IPS-15b (cell line): Measurements from ENCODE around the gene HBS1L.

Experiments
- H3K27me3 ChIP-seq: one replicate; pipeline ENCODE4 v1.6.1; 2013; ENCODE audit warnings: low read length; ENCODE audit not compliant: control insufficient read depth, insufficient read depth
- H3K36me3 ChIP-seq: one replicate; pipeline ENCODE4 v1.6.1; 2013; ENCODE audit warnings: low read length; ENCODE audit not compliant: control insufficient read depth, insufficient read depth
- H3K4me1 ChIP-seq: one replicate; pipeline ENCODE4 v1.6.1; 2013; ENCODE audit warnings: mild to moderate bottlenecking, low read length; ENCODE audit not compliant: control insufficient read depth, insufficient read depth
- H3K4me3 ChIP-seq: one replicate; pipeline ENCODE4 v1.5.1; 2013; ENCODE audit warnings: low read depth, low read length
- H3K9ac ChIP-seq: one replicate; pipeline ENCODE4 v1.6.1; 2013; ENCODE audit warnings: low read depth, mild to moderate bottlenecking, low read length
- H3K9me3 ChIP-seq: one replicate; pipeline ENCODE4 v1.6.1; 2013; ENCODE audit warnings: mild to moderate bottlenecking, low read length; ENCODE audit not compliant: control insufficient read depth, insufficient read depth

Gene HBS1L

GRCh38 chr6:135054569-135055498, at the start of gene HBS1L:
Gene HBS1L, minus strand, starts transcription at chr6:135054822. Its CDS starts 131 bp downstream, at chr6:135054691.
- H3K4me3 ChIP-seq, result peak within 1 kb of the TSS; percentile 94
- peak within 1 kb of the TSS; percentile 95 for H3K9ac ChIP-seq
- no peaks in the 10 kb centered on the region for H3K27me3 ChIP-seq
- no peaks in the 10 kb centered on the region for H3K9me3 ChIP-seq
- no peaks in the 10 kb centered on the region for H3K36me3 ChIP-seq
- peaks cover 4% of the 10 kb centered on the region for H3K4me1 ChIP-seq

GRCh38 chr6:135104199-135104598, 49.6 kb upstream of the HBS1L start:
- Histone ChIP-seq H3K9ac (no peak overlapping the region), H3K27me3 (no peaks in the 10 kb centered on the region), H3K4me1 (no peaks in the 10 kb centered on the region), H3K4me3 (no peak overlapping the region), H3K9me3 (no peaks in the 10 kb centered on the region), H3K36me3 (no peaks in the 10 kb centered on the region)

GRCh38 chr6:135102191-135102590, 47.6 kb upstream of the HBS1L start:
- no peaks in the 10 kb centered on the region for H3K4me1 ChIP-seq
- H3K4me3 ChIP-seq, result no peak overlapping the region
- no peaks in the 10 kb centered on the region for H3K27me3 ChIP-seq
- H3K36me3 ChIP-seq, result no peaks in the 10 kb centered on the region
- no peak overlapping the region for H3K9ac ChIP-seq
- no peaks in the 10 kb centered on the region for H3K9me3 ChIP-seq

- Histone ChIP-seq H3K36me3 (no peaks in the 10 kb centered on the region), H3K9ac (no peak overlapping the region), H3K4me1 (no peaks in the 10 kb centered on the region), H3K4me3 (no peak overlapping the region), H3K27me3 (no peaks in the 10 kb centered on the region), H3K9me3 (no peaks in the 10 kb centered on the region)
These were observed 42.5 kb upstream of the HBS1L start for GRCh38 chr6:135097172-135097571.

GRCh38 chr6:135096403-135097130, 41.9 kb upstream of the HBS1L start:
- Histone ChIP-seq H3K9me3 (no peaks in the 10 kb centered on the region), H3K36me3 (no peaks in the 10 kb centered on the region), H3K9ac (no peak overlapping the region), H3K4me1 (no peaks in the 10 kb centered on the region), H3K27me3 (no peaks in the 10 kb centered on the region), H3K4me3 (no peak overlapping the region)

GRCh38 chr6:135095716-135096115, 41.1 kb upstream of the HBS1L start:
- no peaks in the 10 kb centered on the region for H3K4me1 ChIP-seq
- H3K4me3 ChIP-seq, result no peak overlapping the region
- no peak overlapping the region for H3K9ac ChIP-seq
- H3K9me3 ChIP-seq, result no peaks in the 10 kb centered on the region
- no peaks in the 10 kb centered on the region for H3K36me3 ChIP-seq
- no peaks in the 10 kb centered on the region for H3K27me3 ChIP-seq

- no peaks in the 10 kb centered on the region for H3K27me3 ChIP-seq
- no peak overlapping the region for H3K9ac ChIP-seq
- no peaks in the 10 kb centered on the region for H3K9me3 ChIP-seq
- H3K4me1 ChIP-seq, result no peaks in the 10 kb centered on the region
- no peak overlapping the region for H3K4me3 ChIP-seq
- no peaks in the 10 kb centered on the region for H3K36me3 ChIP-seq
These were observed 39.8 kb upstream of the HBS1L start for GRCh38 chr6:135094403-135094821.

GRCh38 chr6:135093578-135093977, 39.0 kb upstream of the HBS1L start:
- Histone ChIP-seq H3K36me3 (no peaks in the 10 kb centered on the region), H3K4me1 (no peaks in the 10 kb centered on the region), H3K4me3 (no peak overlapping the region), H3K9ac (no peak overlapping the region), H3K9me3 (no peaks in the 10 kb centered on the region), H3K27me3 (no peaks in the 10 kb centered on the region)

GRCh38 chr6:135092724-135093123, 38.1 kb upstream of the HBS1L start:
- Histone ChIP-seq H3K27me3 (no peaks in the 10 kb centered on the region), H3K36me3 (no peaks in the 10 kb centered on the region), H3K4me1 (no peaks in the 10 kb centered on the region), H3K4me3 (no peak overlapping the region), H3K9me3 (no peaks in the 10 kb centered on the region), H3K9ac (no peak overlapping the region)

- Histone ChIP-seq H3K4me3 (no peak overlapping the region), H3K27me3 (no peaks in the 10 kb centered on the region), H3K9me3 (no peaks in the 10 kb centered on the region), H3K9ac (no peak overlapping the region), H3K36me3 (no peaks in the 10 kb centered on the region), H3K4me1 (no peaks in the 10 kb centered on the region)
These were observed 36.2 kb upstream of the HBS1L start for GRCh38 chr6:135090819-135091218.

- Histone ChIP-seq H3K9me3 (no peaks in the 10 kb centered on the region), H3K4me3 (no peak overlapping the region), H3K36me3 (no peaks in the 10 kb centered on the region), H3K4me1 (no peaks in the 10 kb centered on the region), H3K9ac (no peak overlapping the region), H3K27me3 (no peaks in the 10 kb centered on the region)
These were observed 35.3 kb upstream of the HBS1L start for GRCh38 chr6:135089901-135090300.
